Testis (tissue), 3 donors: Measurements from ENCODE around the gene PDHA2. TPM values are rescaled to one million over a fixed set of nuclear protein-coding genes. Genes with fewer than 3 reads are reported as not detected.

Experiments
- DNase-seq: peaks from one replicate; pipeline ENCODE4 v3.0.0-alpha.2; 2019
- H3K27ac ChIP-seq, 2 donors: fragments of 200-600 bp; sonication (generic); one replicate each; pipeline ENCODE4 v1.5.1; 2019
- H3K27me3 ChIP-seq: fragments of 200-600 bp; sonication (generic); one replicate; pipeline ENCODE4 v1.5.1; 2019
- H3K36me3 ChIP-seq: fragments of 200-600 bp; sonication (generic); one replicate; pipeline ENCODE4 v1.5.1; 2017; ENCODE audit warnings: low read depth; ENCODE audit errors: missing control alignments
- H3K4me1 ChIP-seq: fragments of 200-600 bp; sonication (generic); one replicate; pipeline ENCODE4 v1.5.1; 2019
- H3K4me3 ChIP-seq, 2 donors: fragments of 200-600 bp; sonication (generic); one replicate each; pipeline ENCODE4 v1.5.1; 2017 to 2019
- H3K9me3 ChIP-seq: fragments of 200-600 bp; sonication (generic); one replicate; pipeline ENCODE4 v1.5.1; 2017
- POLR2A ChIP-seq: fragments of 450-650 bp; IDR thresholded peaks from one replicate; pipeline ENCODE4 v1.6.1; 2017; ENCODE audit warnings: antibody characterized with exemption, mild to moderate bottlenecking, moderate library complexity
- WGBS, 2 donors: methylation state at CpG; one replicate each; pipeline ENCODE4 v1.1.5; 2018; 5-methylcytosine and 5-hydroxymethylcytosine counted together
- intact Hi-C: fragments of 100-400 bp; cut with DNase I; formaldehyde crosslinking; loops from one replicate; pipeline ENCODE4 v1.15.1; 2023; ENCODE audit warnings: low total_unique reads
- polyA plus RNA-seq: library from polyadenylated mRNA; stranded (reverse); fragments of 350-450 nt; fragmentation: Illumina TruSeq; extraction: RNeasy Lipid Tissue Mini Kit (QIAGEN cat#74804); gene quantifications from one replicate; pipeline ENCODE4 v1.2.3, GENCODE V29; 2014; ENCODE audit warnings: low read depth, low replicate concordance; ENCODE audit not compliant: insufficient read depth
- total RNA-seq, 2 donors: library from RNA; depleted of rRNA; stranded (reverse); fragments of >200 nt; gene quantifications; one replicate each; pipeline ENCODE4 v1.2.3, GENCODE V29; 2016
- TF ChIP-seq, protein P1 (sequence below), 3 experiments: fragments of 450-650 bp in 2 of 3; fragments of 200-600 bp in 1 of 3; sonication (generic) in 1 of 3; IDR thresholded peaks; one replicate each; pipeline ENCODE4 v1.5.1; 2016 to 2019; ENCODE audit warnings: antibody characterized with exemption in 3 of 3, mild to moderate bottlenecking in 2 of 3, moderate library complexity in 1 of 3

The PDHA2 gene
- total and polyA plus RNA-seq, 3 donors from 2014 or later = 28.1 to 141 (median 39.0) TPM

DNA sequence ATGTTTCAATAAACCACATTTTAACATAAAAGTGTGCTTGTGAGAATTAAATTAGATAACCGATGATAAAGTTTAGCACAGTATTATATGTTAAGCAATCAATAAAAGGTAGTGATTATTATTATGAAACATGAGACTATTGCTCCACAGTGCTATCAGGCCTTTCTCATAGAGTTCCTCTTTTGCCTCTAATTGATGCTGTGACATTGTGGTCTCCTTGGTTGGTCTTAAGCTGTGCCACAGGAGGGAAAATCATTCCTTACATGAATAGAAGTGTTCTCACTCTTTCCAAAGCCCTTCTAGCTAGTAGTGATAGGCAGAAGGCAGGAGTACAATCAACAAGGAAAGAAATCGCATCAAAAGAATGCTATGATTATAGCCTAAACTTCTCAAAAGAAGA lies 9.2 kb upstream of the PDHA2 start:
- no peaks in the 10 kb centered on the region for H3K9me3 ChIP-seq
- intact Hi-C loops = no loop called here
- WGBS, 2 donors = 94 to 96% methylated on average over 2 of the region's 2 CpGs
- no peaks in the 10 kb centered on the region for H3K27me3 ChIP-seq
- no peak overlapping the region for H3K27ac ChIP-seq
- DNase-seq = no peak
- no peaks in the 10 kb centered on the region for H3K4me1 ChIP-seq
- H3K4me3 ChIP-seq = no peak overlapping the region
- TF ChIP-seq, protein P1, sequence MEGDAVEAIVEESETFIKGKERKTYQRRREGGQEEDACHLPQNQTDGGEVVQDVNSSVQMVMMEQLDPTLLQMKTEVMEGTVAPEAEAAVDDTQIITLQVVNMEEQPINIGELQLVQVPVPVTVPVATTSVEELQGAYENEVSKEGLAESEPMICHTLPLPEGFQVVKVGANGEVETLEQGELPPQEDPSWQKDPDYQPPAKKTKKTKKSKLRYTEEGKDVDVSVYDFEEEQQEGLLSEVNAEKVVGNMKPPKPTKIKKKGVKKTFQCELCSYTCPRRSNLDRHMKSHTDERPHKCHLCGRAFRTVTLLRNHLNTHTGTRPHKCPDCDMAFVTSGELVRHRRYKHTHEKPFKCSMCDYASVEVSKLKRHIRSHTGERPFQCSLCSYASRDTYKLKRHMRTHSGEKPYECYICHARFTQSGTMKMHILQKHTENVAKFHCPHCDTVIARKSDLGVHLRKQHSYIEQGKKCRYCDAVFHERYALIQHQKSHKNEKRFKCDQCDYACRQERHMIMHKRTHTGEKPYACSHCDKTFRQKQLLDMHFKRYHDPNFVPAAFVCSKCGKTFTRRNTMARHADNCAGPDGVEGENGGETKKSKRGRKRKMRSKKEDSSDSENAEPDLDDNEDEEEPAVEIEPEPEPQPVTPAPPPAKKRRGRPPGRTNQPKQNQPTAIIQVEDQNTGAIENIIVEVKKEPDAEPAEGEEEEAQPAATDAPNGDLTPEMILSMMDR (IDR thresholded peaks at IDR 0.05) = no peak
- TF ChIP-seq POLR2A = no peak
- H3K36me3 ChIP-seq = no peaks in the 10 kb centered on the region

DNA sequence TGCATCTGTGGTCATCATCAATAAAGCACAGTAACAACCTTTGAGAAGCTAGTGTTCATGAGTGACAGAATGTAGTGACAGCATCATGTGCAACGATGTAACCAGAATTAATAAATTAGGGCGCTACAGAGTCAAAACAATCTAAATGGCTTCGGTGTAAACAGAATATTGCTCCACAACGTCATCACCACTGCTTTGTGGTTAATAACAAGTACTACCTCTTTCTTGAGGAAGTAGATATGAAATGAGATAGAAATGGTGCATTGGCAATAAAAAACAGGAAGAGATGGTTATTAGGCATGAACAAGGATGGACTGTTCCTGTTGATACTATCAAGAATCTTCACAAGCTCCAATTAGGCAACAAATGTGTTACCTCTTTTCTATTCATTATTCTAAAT lies 8.7 kb upstream of the PDHA2 start:
- WGBS, 2 donors = 70 to 80% methylated on average over 4 of the region's 4 CpGs
- Histone ChIP-seq H3K4me3 (no peak overlapping the region), H3K36me3 (no peaks in the 10 kb centered on the region), H3K27me3 (no peaks in the 10 kb centered on the region), H3K4me1 (no peaks in the 10 kb centered on the region), H3K9me3 (no peaks in the 10 kb centered on the region), H3K27ac (no peak overlapping the region)
- DNase-seq = no peak
- TF ChIP-seq, protein P1 (IDR thresholded peaks at IDR 0.05) = no peak
- no peak for TF ChIP-seq POLR2A
- intact Hi-C loops = no loop called here

DNA sequence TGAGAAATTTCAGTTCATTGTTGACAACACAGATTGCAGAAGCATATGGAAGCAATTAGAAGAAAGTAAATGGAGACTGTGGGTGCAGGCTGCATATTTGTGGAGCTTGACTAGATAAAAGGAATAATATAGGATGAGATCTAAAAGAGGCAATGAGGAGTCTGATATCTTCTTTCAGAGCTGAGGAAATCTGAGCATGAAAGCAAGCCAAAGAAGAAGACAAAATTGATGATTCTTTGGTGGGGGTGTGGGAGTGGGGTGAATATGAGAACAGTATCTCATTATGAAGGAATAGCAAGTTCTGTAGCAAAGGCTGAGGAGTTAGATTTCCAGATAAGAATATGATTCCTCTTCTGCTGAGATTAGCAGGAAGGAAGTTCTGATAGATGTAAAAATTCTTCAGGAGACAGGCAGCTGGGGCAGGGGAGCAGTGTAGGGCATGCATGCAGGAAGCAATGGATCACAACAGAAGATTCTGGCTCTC lies 6.1 kb upstream of the PDHA2 start:
- Histone ChIP-seq H3K27ac (no peak overlapping the region), H3K4me3 (no peak overlapping the region), H3K36me3 (no peaks in the 10 kb centered on the region), H3K4me1 (no peaks in the 10 kb centered on the region), H3K27me3 (no peaks in the 10 kb centered on the region), H3K9me3 (no peaks in the 10 kb centered on the region)
- no peak for TF ChIP-seq POLR2A
- TF ChIP-seq, protein P1 (IDR thresholded peaks at IDR 0.05) = no peak
- intact Hi-C loops = no loop called here
- DNase-seq = no peak

- DNase-seq = no peak
- no peak overlapping the region for H3K27ac ChIP-seq
- no peaks in the 10 kb centered on the region for H3K27me3 ChIP-seq
- H3K36me3 ChIP-seq = no peaks in the 10 kb centered on the region
- TF ChIP-seq, protein P1 (IDR thresholded peaks at IDR 0.05) = peak in 1 of 3 experiments; percentile 13
- TF ChIP-seq POLR2A = no peak
- no peaks in the 10 kb centered on the region for H3K4me1 ChIP-seq
- H3K9me3 ChIP-seq = no peaks in the 10 kb centered on the region
- 49 to 61% methylated on average over 3 of the region's 3 CpGs for WGBS, 2 donors
- intact Hi-C loops = no loop called here
- H3K4me3 ChIP-seq = no peak overlapping the region
Measured at GRCh38 chr4:95835672-95836071, 4.2 kb upstream of the PDHA2 start.

- DNase-seq = no peak
- H3K27ac ChIP-seq = no peak overlapping the region
- H3K4me3 ChIP-seq = no peak overlapping the region
- no peaks in the 10 kb centered on the region for H3K4me1 ChIP-seq
- intact Hi-C loops = no loop called here
- WGBS, 2 donors = 43 to 50% methylated on average over 2 of the region's 2 CpGs
- TF ChIP-seq, protein P1 (IDR thresholded peaks at IDR 0.05) = no peak
- no peaks in the 10 kb centered on the region for H3K36me3 ChIP-seq
- no peaks in the 10 kb centered on the region for H3K9me3 ChIP-seq
- H3K27me3 ChIP-seq = no peaks in the 10 kb centered on the region
Measured at GRCh38 chr4:95838192-95838591, 1.7 kb upstream of the PDHA2 start.
